Common myeloid progenitor, CD34-positive (primary cell): ENCODE measurements around the gene SRSF6. TPM values are rescaled to one million over a fixed set of nuclear protein-coding genes. Genes with fewer than 3 reads are reported as not detected.

ENCODE experiments used
- CTCF ChIA-PET: fragments of 350-600 bp; sonication (Branson Sonifier 250); formaldehyde crosslinking; loops from one replicate; lab custom pipeline; 2021; ENCODE audit warnings: antibody characterized with exemption; lab: Charles Lee
- POLR2A ChIA-PET: fragments of 350-600 bp; sonication (Branson Sonifier 250); formaldehyde crosslinking; loops from one replicate; lab custom pipeline; 2021; ENCODE audit warnings: antibody characterized with exemption; lab: Charles Lee
- DNase-seq, 3 donors: peaks; one replicate each; pipeline versions ENCODE4 v3.0.0 to v3.0.0-alpha.2; 2013
- H3K27ac ChIP-seq, 2 experiments: 1 replicate in 1 of 2; 2 replicates in 1 of 2; pipeline ENCODE4 v1.7.0; 2013; ENCODE audit warnings: inconsistent platforms in 2 of 2, low read length in 2 of 2, mild to moderate bottlenecking in 2 of 2, low read depth in 1 of 2, moderate library complexity in 1 of 2; ENCODE audit not compliant: severe bottlenecking in 2 of 2, insufficient read depth in 1 of 2, poor library complexity in 1 of 2
- H3K27me3 ChIP-seq, 5 experiments: replicated peaks in 2 of 5; 1 replicate in 3 of 5; 2 replicates in 2 of 5; pipeline versions ENCODE4 v1.6.1 to v1.7.0; 2013; ENCODE audit warnings: low read length in 4 of 5, mild to moderate bottlenecking in 2 of 5, moderate library complexity in 2 of 5, inconsistent platforms in 1 of 5; ENCODE audit not compliant: insufficient read depth in 5 of 5, control insufficient read depth in 4 of 5
- H3K36me3 ChIP-seq, 4 experiments: 1 replicate in 2 of 4; 2 replicates in 2 of 4; pipeline versions ENCODE4 v1.6.1 to v1.7.0; 2013; ENCODE audit warnings: low read length in 3 of 4, control low read depth in 1 of 4, mild to moderate bottlenecking in 1 of 4; ENCODE audit not compliant: control insufficient read depth in 4 of 4, insufficient read depth in 4 of 4
- H3K4me1 ChIP-seq, 4 experiments: 1 replicate in 3 of 4; 2 replicates in 1 of 4; pipeline versions ENCODE4 v1.6.1 to v1.7.1; 2013; ENCODE audit warnings: low read length in 3 of 4, mild to moderate bottlenecking in 3 of 4, control low read depth in 1 of 4, inconsistent platforms in 1 of 4, moderate library complexity in 1 of 4; ENCODE audit not compliant: control insufficient read depth in 4 of 4, insufficient read depth in 4 of 4; ENCODE audit errors: control extremely low read depth in 1 of 4
- H3K4me3 ChIP-seq, 7 experiments: 1 replicate in 4 of 7; 2 replicates in 3 of 7; pipeline versions ENCODE4 v1.5.1 to v1.7.0; 2013; ENCODE audit warnings: mild to moderate bottlenecking in 7 of 7, low read length in 6 of 7, moderate library complexity in 6 of 7, inconsistent platforms in 2 of 7, low read depth in 2 of 7, control low read depth in 1 of 7; ENCODE audit not compliant: insufficient read depth in 4 of 7, control insufficient read depth in 1 of 7; ENCODE audit errors: extremely low read depth in 1 of 7
- H3K9me3 ChIP-seq, 5 experiments: 1 replicate in 4 of 5; 2 replicates in 1 of 5; pipeline versions ENCODE4 v1.6.1 to v1.7.1; 2013; ENCODE audit warnings: low read length in 4 of 5, mild to moderate bottlenecking in 2 of 5, inconsistent platforms in 1 of 5, low read depth in 1 of 5, moderate library complexity in 1 of 5; ENCODE audit not compliant: control insufficient read depth in 4 of 5, insufficient read depth in 2 of 5; ENCODE audit errors: control extremely low read depth in 1 of 5
- WGBS: methylation state at CpG from one replicate; pipeline ENCODE4 v1.1.5; 2013; ENCODE audit not compliant: insufficient coverage; 5-methylcytosine and 5-hydroxymethylcytosine counted together
- polyA plus RNA-seq: library from polyadenylated mRNA; unstranded; fragments of 120-200 nt; gene quantifications from one replicate; pipeline ENCODE4 v1.2.1, GENCODE V29; 2013

SRSF6 gene
- 265 TPM for polyA plus RNA-seq

GRCh38 chr20:43457640-43458421 is at the start of gene SRSF6:
TSS of gene SRSF6 (plus strand) at chr20:43457896. CDS start at chr20:43458034, 138 bp downstream.
- ChIA-PET POLR2A (interaction anchor here (0.7 to 1.8 kb wide), 5 partner anchors 9 to 231 kb away, joined by 3 to 12 read pairs (median 4); no protein-coding TSS in a partner anchor), CTCF (interaction anchor here (1.2 to 1.4 kb wide), 2 partner anchors 57 to 234 kb away, joined by 3 to 7 read pairs; no protein-coding TSS in a partner anchor)
- no peaks in the 10 kb centered on the region for H3K9me3 ChIP-seq
- no peaks in the 10 kb centered on the region for H3K27me3 ChIP-seq
- DNase-seq, result peak; percentile 88 to 92 (median 92)
- H3K27ac ChIP-seq, result peak within 1 kb of the TSS; percentile 98 to 99
- H3K4me3 ChIP-seq, result peak within 1 kb of the TSS; percentile 59 to 92 (median 86)
- peaks cover 8 to 21% (median 16%) of the 10 kb centered on the region in 4 experiments for H3K4me1 ChIP-seq
- 0% methylated on average over 101 of the region's 101 CpGs for WGBS
- peaks cover 16 to 37% (median 33%) of the 10 kb centered on the region in 4 experiments for H3K36me3 ChIP-seq

- ChIA-PET POLR2A (no interaction called here), CTCF (no interaction called here)
- no peak overlapping the region for H3K27ac ChIP-seq
- no peaks in the 10 kb centered on the region for H3K36me3 ChIP-seq
- WGBS, result 32% methylated on average over 9 of the region's 11 CpGs
- H3K4me1 ChIP-seq, result no peaks in the 10 kb centered on the region
- peaks cover 2 to 33% (median 7%) of the 10 kb centered on the region in 5 experiments for H3K9me3 ChIP-seq
- peaks cover 0 to 2% (median 0%) of the 10 kb centered on the region in 5 experiments for H3K27me3 ChIP-seq
- DNase-seq, result peak in 1 of 3 donors; percentile 17
- no peak overlapping the region for H3K4me3 ChIP-seq
Observed at GRCh38 chr20:43408848-43409576, 48.7 kb upstream of the SRSF6 start.

DNA sequence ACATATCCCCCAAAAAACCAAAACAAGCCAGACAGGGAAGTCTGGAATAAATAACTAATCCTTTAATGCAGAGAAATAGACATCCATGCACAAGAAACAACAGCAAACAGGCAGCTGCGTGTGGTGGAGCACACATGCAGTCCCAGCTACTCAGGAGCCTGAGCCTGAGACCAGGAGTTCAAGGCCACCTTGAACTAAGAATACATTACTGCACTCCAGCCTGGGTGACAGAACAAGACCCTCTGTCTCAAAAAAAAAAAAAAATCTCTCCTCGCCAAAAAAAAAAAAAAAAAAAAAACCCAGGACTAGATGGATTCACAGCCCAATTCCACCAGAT is 48.2 kb upstream of the SRSF6 start:
- peaks cover 2 to 33% (median 7%) of the 10 kb centered on the region in 5 experiments for H3K9me3 ChIP-seq
- no peaks in the 10 kb centered on the region for H3K4me1 ChIP-seq
- 43% methylated on average over 1 of the region's 2 CpGs for WGBS
- H3K27me3 ChIP-seq, result peaks cover 0 to 2% (median 0%) of the 10 kb centered on the region in 5 experiments
- POLR2A ChIA-PET, result no interaction called here
- H3K27ac ChIP-seq, result no peak overlapping the region
- H3K36me3 ChIP-seq, result no peaks in the 10 kb centered on the region
- no peak for DNase-seq
- CTCF ChIA-PET, result no interaction called here
- no peak overlapping the region for H3K4me3 ChIP-seq

GRCh38 chr20:43415661-43416430 is 41.9 kb upstream of the SRSF6 start:
- WGBS, result 90% methylated on average over 10 of the region's 12 CpGs
- Histone ChIP-seq H3K27ac (no peak overlapping the region), H3K9me3 (peaks cover 0 to 26% (median 6%) of the 10 kb centered on the region in 5 experiments), H3K4me1 (no peaks in the 10 kb centered on the region), H3K4me3 (no peak overlapping the region), H3K36me3 (no peaks in the 10 kb centered on the region), H3K27me3 (no peaks in the 10 kb centered on the region)
- CTCF ChIA-PET, result no interaction called here
- POLR2A ChIA-PET, result no interaction called here
- DNase-seq, result no peak

- no peak for DNase-seq
- Histone ChIP-seq H3K36me3 (no peaks in the 10 kb centered on the region), H3K4me1 (no peaks in the 10 kb centered on the region), H3K27ac (no peak overlapping the region), H3K27me3 (no peaks in the 10 kb centered on the region), H3K4me3 (no peak overlapping the region), H3K9me3 (peaks cover 0 to 26% (median 8%) of the 10 kb centered on the region in 5 experiments)
- CTCF ChIA-PET, result no interaction called here
- 96% methylated on average over 6 of the region's 6 CpGs for WGBS
- POLR2A ChIA-PET, result interaction anchor here (0.6 kb wide), 1 partner anchor 1782 kb away, joined by 3 read pairs; no protein-coding TSS in a partner anchor
Observed at GRCh38 chr20:43416591-43417228, 41.0 kb upstream of the SRSF6 start.

DNA sequence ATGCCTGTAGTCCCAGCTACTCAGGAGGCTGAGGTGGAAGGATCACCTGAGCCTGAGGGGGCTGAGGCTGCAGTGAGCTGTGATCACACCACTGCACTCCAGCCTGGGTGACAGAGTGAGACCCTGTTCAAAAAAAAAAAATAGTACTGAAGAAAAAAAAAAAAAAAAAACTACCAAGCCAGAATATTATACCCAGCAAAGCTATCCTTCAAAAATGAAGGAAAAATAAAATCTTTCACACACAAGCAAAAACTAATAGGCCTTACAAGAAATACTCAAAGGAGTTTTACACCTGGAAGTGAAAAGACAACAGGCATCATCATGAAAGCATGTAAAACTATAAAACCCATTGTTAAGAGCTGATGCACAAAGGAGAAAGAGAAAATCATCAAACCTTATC is 37.5 kb upstream of the SRSF6 start:
- H3K36me3 ChIP-seq, result no peaks in the 10 kb centered on the region
- H3K27me3 ChIP-seq, result peaks cover 0 to 3% (median 0%) of the 10 kb centered on the region in 5 experiments
- H3K27ac ChIP-seq, result no peak overlapping the region
- DNase-seq, result no peak
- CTCF ChIA-PET, result no interaction called here
- H3K4me3 ChIP-seq, result no peak overlapping the region
- H3K9me3 ChIP-seq, result peaks cover 0 to 26% (median 8%) of the 10 kb centered on the region in 5 experiments
- POLR2A ChIA-PET, result no interaction called here
- no peaks in the 10 kb centered on the region for H3K4me1 ChIP-seq
